Left colon (tissue), 2 donors: ENCODE results near the gene RHD. TPM values are rescaled to one million over a fixed set of nuclear protein-coding genes. Genes with fewer than 3 reads are reported as not detected.
"Not testable (repeated sequence)": the region's sequence is repeated elsewhere in the genome, so short reads cannot be mapped to it uniquely, and the experiment has no call there.

ENCODE experiments used
- ATAC-seq: fragments of 200-7000 bp; cut with Tn5 transposase; one replicate; pipeline ENCODE4 v1.9.1; 2020; ENCODE audit warnings: mild to moderate bottlenecking, moderate library complexity
- DNase-seq, 2 donors: peaks; one replicate each; pipeline ENCODE4 v3.0.0-alpha.2; 2020
- intact Hi-C, 2 donors: fragments of 100-400 bp; cut with DNase I in 1 of 2; cut with micrococcal nuclease in 1 of 2; formaldehyde crosslinking; loops; one replicate each; pipeline versions ENCODE4 v1.11.2 to v1.14.0; 2022; cut with DNase I, micrococcal nuclease
- long read RNA-seq: library from polyadenylated mRNA; unstranded; transcript quantifications from one replicate; pipeline ENCODE4 v2.0.0, GENCODE V29; 2021
- total RNA-seq, 2 donors: library from RNA; stranded (reverse); fragmentation: NEBNext Ultra II Directional; extraction: Animal tissue kit (Norgen Biotek cat#: 25700); gene quantifications; one replicate each; pipeline ENCODE4 v1.2.1, GENCODE V29; 2021
- donor health status: DM: no; HTN: no; CAD: no.
- donor health status: DM: yes; HTN: yes; CAD: no.

The RHD gene
- not detected for total RNA-seq
- long read RNA-seq = 0 reads

- intact Hi-C loops, ATAC-seq, DNase-seq: not testable (repeated sequence)
Observed at GRCh38 chr1:25272238-25272637, at the start of gene RHD. Gene RHD, plus strand, starts transcription at chr1:25272509. Its CDS starts 39 bp downstream, at chr1:25272548.

- no peak for ATAC-seq
- no peak for DNase-seq
- intact Hi-C loops = loop anchor here in 1 of 2 donors (5.0 kb wide), 1 partner anchor 570 kb away; no protein-coding TSS in a partner anchor
Observed at GRCh38 chr1:25222606-25223005, 49.7 kb upstream of the RHD start.

- no peak for ATAC-seq
- intact Hi-C loops = loop anchor here in 1 of 2 donors (5.0 kb wide), 1 partner anchor 571 kb away; no protein-coding TSS in a partner anchor
Observed at GRCh38 chr1:25223471-25223870, 48.8 kb upstream of the RHD start.

GRCh38 chr1:25232027-25232865, 40.1 kb upstream of the RHD start, which contains the start of gene SYF2:
Gene SYF2, minus strand, starts transcription at chr1:25232502. Its CDS starts 35 bp downstream, at chr1:25232467.
- peak; percentile 92 to 94 for DNase-seq
- peak; percentile 89 for ATAC-seq
- intact Hi-C loops = no loop called here

More at GRCh38 chr1:25223471-25223870, 48.8 kb upstream of the RHD start:
- no peak for DNase-seq

GRCh38 chr1:25232866-25233784, 39.2 kb upstream of the RHD start:
- DNase-seq (peak; percentile 87 to 95), ATAC-seq (peak; percentile 93)
- intact Hi-C loops = no loop called here

GRCh38 chr1:25235411-25235810, 36.9 kb upstream of the RHD start:
- DNase-seq, ATAC-seq, intact Hi-C loops: not testable (repeated sequence)

- DNase-seq, intact Hi-C loops, ATAC-seq: not testable (repeated sequence)
Observed at GRCh38 chr1:25236261-25236660, 36.0 kb upstream of the RHD start.

GRCh38 chr1:25238046-25238445, 34.3 kb upstream of the RHD start:
- DNase-seq = no peak
- ATAC-seq = no peak
- intact Hi-C loops = no loop called here

GRCh38 chr1:25239681-25240541, 32.4 kb upstream of the RHD start:
- intact Hi-C loops = no loop called here
- DNase-seq (peak; percentile 91 to 96), ATAC-seq (peak; percentile 89)

GRCh38 chr1:25243907-25244306, 28.4 kb upstream of the RHD start:
- ATAC-seq = no peak
- intact Hi-C loops = no loop called here

GRCh38 chr1:25245393-25245792, 26.9 kb upstream of the RHD start:
- no peak for DNase-seq
- intact Hi-C loops = no loop called here
- no peak for ATAC-seq

More at GRCh38 chr1:25243907-25244306, 28.4 kb upstream of the RHD start:
- no peak for DNase-seq

GRCh38 chr1:25245809-25246599, 26.3 kb upstream of the RHD start:
- ATAC-seq (peak; percentile 56), DNase-seq (peak; percentile 44 to 58)
- intact Hi-C loops = no loop called here

- DNase-seq = peak in 1 of 2 donors; percentile 64
- peak; percentile 13 for ATAC-seq
- intact Hi-C loops = no loop called here
Observed at GRCh38 chr1:25246600-25247023, 25.7 kb upstream of the RHD start.

GRCh38 chr1:25247024-25247828, 25.1 kb upstream of the RHD start, which contains the start of gene RSRP1:
Gene RSRP1, minus strand, starts transcription at chr1:25247454. Its CDS starts 491 bp downstream, at chr1:25246963.
- intact Hi-C loops = no loop called here
- peak; percentile 84 for ATAC-seq
- DNase-seq = peak; percentile 99 to 100

GRCh38 chr1:25247829-25248754, 24.2 kb upstream of the RHD start:
- intact Hi-C loops = no loop called here
- ATAC-seq = no peak
- DNase-seq = no peak
